ENCODE measurements around the gene DTNB.
"Not testable (repeated sequence)": the region's sequence is repeated elsewhere in the genome, so short reads cannot be mapped to it uniquely, and the experiment has no call there.

The DTNB gene

GRCh38 chr2:25635797-25636196 is 37.6 kb downstream of the DTNB start:
- H3K9me3 ChIP-seq (ENCODE audit: control insufficient read depth, insufficient read depth, low read depth, low read length) = no peaks in the 10 kb centered on the region
- no peak overlapping the region for H3K4me3 ChIP-seq (ENCODE audit: low read depth, low read length)
- H3K36me3 ChIP-seq (ENCODE audit: control insufficient read depth in 2 of 2, insufficient read depth in 1 of 2, low read length in 2 of 2) = no peaks in the 10 kb centered on the region; a peak in 1 of 3 replicates
- no peak for TF ChIP-seq ZNF169 (tag by site-specific recombination; IDR thresholded peaks at IDR 0.05)
- TF ChIP-seq ZNF677 (tag by site-specific recombination; IDR thresholded peaks at IDR 0.05) = no peak
- TF ChIP-seq, protein P1, sequence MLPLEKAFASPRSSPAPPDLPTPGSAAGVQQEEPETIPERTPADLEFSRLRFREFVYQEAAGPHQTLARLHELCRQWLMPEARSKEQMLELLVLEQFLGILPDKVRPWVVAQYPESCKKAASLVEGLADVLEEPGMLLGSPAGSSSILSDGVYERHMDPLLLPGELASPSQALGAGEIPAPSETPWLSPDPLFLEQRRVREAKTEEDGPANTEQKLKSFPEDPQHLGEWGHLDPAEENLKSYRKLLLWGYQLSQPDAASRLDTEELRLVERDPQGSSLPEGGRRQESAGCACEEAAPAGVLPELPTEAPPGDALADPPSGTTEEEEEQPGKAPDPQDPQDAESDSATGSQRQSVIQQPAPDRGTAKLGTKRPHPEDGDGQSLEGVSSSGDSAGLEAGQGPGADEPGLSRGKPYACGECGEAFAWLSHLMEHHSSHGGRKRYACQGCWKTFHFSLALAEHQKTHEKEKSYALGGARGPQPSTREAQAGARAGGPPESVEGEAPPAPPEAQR (tag by site-specific recombination; IDR thresholded peaks at IDR 0.05) = no peak
- TF ChIP-seq, protein P2, sequence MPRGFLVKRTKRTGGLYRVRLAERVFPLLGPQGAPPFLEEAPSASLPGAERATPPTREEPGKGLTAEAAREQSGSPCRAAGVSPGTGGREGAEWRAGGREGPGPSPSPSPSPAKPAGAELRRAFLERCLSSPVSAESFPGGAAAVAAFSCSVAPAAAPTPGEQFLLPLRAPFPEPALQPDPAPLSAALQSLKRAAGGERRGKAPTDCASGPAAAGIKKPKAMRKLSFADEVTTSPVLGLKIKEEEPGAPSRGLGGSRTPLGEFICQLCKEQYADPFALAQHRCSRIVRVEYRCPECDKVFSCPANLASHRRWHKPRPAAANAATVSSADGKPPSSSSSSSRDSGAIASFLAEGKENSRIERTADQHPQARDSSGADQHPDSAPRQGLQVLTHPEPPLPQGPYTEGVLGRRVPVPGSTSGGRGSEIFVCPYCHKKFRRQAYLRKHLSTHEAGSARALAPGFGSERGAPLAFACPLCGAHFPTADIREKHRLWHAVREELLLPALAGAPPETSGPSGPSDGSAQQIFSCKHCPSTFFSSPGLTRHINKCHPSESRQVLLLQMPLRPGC (tag by site-specific recombination; IDR thresholded peaks at IDR 0.05) = no peak
- TF ChIP-seq ZNF292 (tag by site-specific recombination; IDR thresholded peaks at IDR 0.05; ENCODE audit: borderline replicate concordance, low read depth) = no peak
- no peak for TF ChIP-seq AEBP2 (tag by site-specific recombination; IDR thresholded peaks at IDR 0.05; ENCODE audit: borderline replicate concordance)
- TF ChIP-seq ZXDB (tag by site-specific recombination; IDR thresholded peaks at IDR 0.05) = no peak
- no peak for TF ChIP-seq ZNF2 (tag by site-specific recombination; IDR thresholded peaks at IDR 0.05)
- CTCF ChIA-PET = no interaction called here
- no peaks in the 10 kb centered on the region for H3K4me1 ChIP-seq (ENCODE audit: control insufficient read depth, insufficient read depth, low read length)
- H3K27ac ChIP-seq (ENCODE audit: extremely low read depth, low read depth, low read length) = no peak overlapping the region
- POLR2A ChIA-PET = no interaction called here

DNA sequence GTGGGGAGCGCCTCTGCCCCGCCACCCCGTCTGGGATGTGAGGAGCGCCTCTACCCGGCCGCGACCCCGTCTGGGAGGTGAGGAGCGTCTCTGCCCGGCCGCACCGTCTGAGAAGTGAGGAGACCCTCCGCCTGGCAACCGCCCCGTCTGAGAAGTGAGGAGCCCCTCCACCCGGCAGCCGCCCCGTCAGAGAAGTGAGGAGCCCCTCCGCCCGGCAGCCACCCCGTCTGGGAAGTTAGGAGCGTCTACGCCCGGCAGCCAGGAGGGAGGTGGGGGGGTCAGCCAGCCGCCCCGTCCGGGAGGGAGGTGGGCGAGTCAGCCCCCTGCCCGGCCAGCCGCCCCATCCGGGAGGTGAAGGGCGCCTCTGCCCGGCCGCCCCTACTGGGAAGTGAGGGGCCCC is 39.6 kb downstream of the DTNB start:
- POLR2A ChIA-PET; H3K9me3 ChIP-seq (ENCODE audit: control insufficient read depth, insufficient read depth, low read depth, low read length); H3K4me3 ChIP-seq (ENCODE audit: low read depth, low read length); H3K36me3 ChIP-seq (ENCODE audit: control insufficient read depth in 2 of 2, insufficient read depth in 1 of 2, low read length in 2 of 2); H3K4me1 ChIP-seq (ENCODE audit: control insufficient read depth, insufficient read depth, low read length); CTCF ChIA-PET; H3K27ac ChIP-seq (ENCODE audit: extremely low read depth, low read depth, low read length): not testable (repeated sequence)

DNA sequence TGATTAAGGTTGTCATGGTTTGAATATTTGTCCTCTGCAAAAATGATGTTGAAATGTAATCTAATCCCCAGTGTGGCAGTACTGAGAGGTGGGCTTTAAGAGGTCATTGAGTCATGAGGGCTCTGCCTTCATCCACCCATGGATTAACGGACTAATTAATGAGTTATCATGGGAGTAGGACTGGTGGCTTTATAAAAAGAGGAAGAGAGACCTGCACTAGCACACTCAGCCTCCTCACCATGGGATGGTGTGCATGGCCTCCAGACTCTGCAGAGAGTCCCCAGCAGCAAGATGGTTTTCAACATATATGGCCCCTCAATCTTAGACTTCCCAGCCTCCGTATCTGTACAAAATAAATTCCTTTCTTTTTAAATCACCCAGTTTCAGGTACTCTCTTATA is 41.0 kb downstream of the DTNB start:
- Histone ChIP-seq H3K4me3 (ENCODE audit: low read depth, low read length) (no peak overlapping the region), H3K36me3 (ENCODE audit: control insufficient read depth in 2 of 2, insufficient read depth in 1 of 2, low read length in 2 of 2) (peaks cover 3 to 5% of the 10 kb centered on the region in 2 experiments; a peak in 2 of 3 replicates), H3K27ac (ENCODE audit: extremely low read depth, low read depth, low read length) (no peak overlapping the region), H3K9me3 (ENCODE audit: control insufficient read depth, insufficient read depth, low read depth, low read length) (no peaks in the 10 kb centered on the region; the same call in 1 of the 2 replicates), H3K4me1 (ENCODE audit: control insufficient read depth, insufficient read depth, low read length) (no peaks in the 10 kb centered on the region)
- ChIA-PET POLR2A (no interaction called here), CTCF (interaction anchor here (1.6 kb wide), 1 partner anchor 32 kb away, joined by 8 read pairs; no protein-coding TSS in a partner anchor)
- no peak for TF ChIP-seq ZNF629 (tag by site-specific recombination; IDR thresholded peaks at IDR 0.05)
- no peak for TF ChIP-seq ZBTB10 (tag by site-specific recombination; IDR thresholded peaks at IDR 0.05)
- TF ChIP-seq WT1 (tag by site-specific recombination; IDR thresholded peaks at IDR 0.05) = no peak
- no peak for TF ChIP-seq ZNF248 (tag by site-specific recombination; IDR thresholded peaks at IDR 0.05)
- no peak for TF ChIP-seq ZNF274 (IDR thresholded peaks at IDR 0.05; ENCODE audit: low read length)
- no peak for TF ChIP-seq ZNF274 (tag by site-specific recombination; IDR thresholded peaks at IDR 0.05; ENCODE audit: borderline replicate concordance)
- TF ChIP-seq ZNF768 (tag by site-specific recombination; IDR thresholded peaks at IDR 0.05) = no peak
- TF ChIP-seq ZNF544 (tag by site-specific recombination; IDR thresholded peaks at IDR 0.05) = no peak
- no peak for TF ChIP-seq ZNF621 (tag by site-specific recombination; IDR thresholded peaks at IDR 0.05)
- no peak for TF ChIP-seq ZFHX2 (tag by site-specific recombination; conservative IDR thresholded peaks at IDR 0.05)
- TF ChIP-seq ZNF114 (tag by site-specific recombination; IDR thresholded peaks at IDR 0.05) = no peak
- TF ChIP-seq ZNF48 (tag by site-specific recombination; IDR thresholded peaks at IDR 0.05) = no peak
- TF ChIP-seq PRDM6 (tag by site-specific recombination; IDR thresholded peaks at IDR 0.05) = no peak
- TF ChIP-seq ZNF548 (tag by site-specific recombination; IDR thresholded peaks at IDR 0.05) = no peak
- TF ChIP-seq ZNF426 (tag by site-specific recombination; IDR thresholded peaks at IDR 0.05) = no peak
